ENCODE results near the gene C9orf43. TPM values are rescaled to one million over a fixed set of nuclear protein-coding genes. Genes with fewer than 3 reads are reported as not detected.
"Not testable (repeated sequence)": the region's sequence is repeated elsewhere in the genome, so short reads cannot be mapped to it uniquely, and the experiment has no call there.

The C9orf43 gene
- total and polyA plus RNA-seq, 4 donors, result 0.09 to 1.1 (median 0.25) TPM

GRCh38 chr9:113436728-113437515 lies 26.4 kb downstream of the C9orf43 start:
- DNase-seq (ENCODE audit: low spot score), result no peak
- no peaks in the 10 kb centered on the region for H3K4me1 ChIP-seq (ENCODE audit: control insufficient read depth in 4 of 4, insufficient read depth in 4 of 4, low read length in 3 of 4)
- no peaks in the 10 kb centered on the region for H3K27me3 ChIP-seq (ENCODE audit: control insufficient read depth in 4 of 4, insufficient read depth in 4 of 4, low read length in 3 of 4)
- no peak overlapping the region for H3K9ac ChIP-seq (ENCODE audit: low read depth in 1 of 2, low read length in 2 of 2)
- H3K9me3 ChIP-seq (ENCODE audit: control insufficient read depth in 4 of 4, low read length in 3 of 4), result no peaks in the 10 kb centered on the region
- H3K4me3 ChIP-seq (ENCODE audit: low read depth in 1 of 3, low read length in 3 of 3), result no peak overlapping the region
- no peak overlapping the region for H3K27ac ChIP-seq (ENCODE audit: low read depth in 1 of 2, low read length in 2 of 2)
- H3K36me3 ChIP-seq (ENCODE audit: control insufficient read depth in 4 of 4, insufficient read depth in 3 of 4, low read depth in 1 of 4, low read length in 3 of 4), result no peaks in the 10 kb centered on the region
- WGBS, result 91% methylated on average over 4 of the region's 4 CpGs
- no peak for TF ChIP-seq TAF1 (conservative IDR thresholded peaks at IDR 0.05)
- no peak for TF ChIP-seq EGR1 (IDR thresholded peaks at IDR 0.05; ENCODE audit: low read depth in 2 of 2)
- TF ChIP-seq FOXA2 (IDR thresholded peaks at IDR 0.05), result no peak
- no peak for TF ChIP-seq REST (IDR thresholded peaks at IDR 0.05)
- no peak for TF ChIP-seq HNF4A (conservative IDR thresholded peaks at IDR 0.05)
- TF ChIP-seq YY1 (IDR thresholded peaks at IDR 0.05), result no peak
- TF ChIP-seq NR2F2 (IDR thresholded peaks at IDR 0.05), result no peak
- TF ChIP-seq RXRA (IDR thresholded peaks at IDR 0.05), result no peak
- no peak for TF ChIP-seq GABPA (IDR thresholded peaks at IDR 0.05 in 1 of 2, conservative IDR thresholded peaks at IDR 0.05 in 1 of 2)
- TF ChIP-seq FOXA1 (IDR thresholded peaks at IDR 0.05), result no peak
- no peak for TF ChIP-seq SP1 (IDR thresholded peaks at IDR 0.05)

DNA sequence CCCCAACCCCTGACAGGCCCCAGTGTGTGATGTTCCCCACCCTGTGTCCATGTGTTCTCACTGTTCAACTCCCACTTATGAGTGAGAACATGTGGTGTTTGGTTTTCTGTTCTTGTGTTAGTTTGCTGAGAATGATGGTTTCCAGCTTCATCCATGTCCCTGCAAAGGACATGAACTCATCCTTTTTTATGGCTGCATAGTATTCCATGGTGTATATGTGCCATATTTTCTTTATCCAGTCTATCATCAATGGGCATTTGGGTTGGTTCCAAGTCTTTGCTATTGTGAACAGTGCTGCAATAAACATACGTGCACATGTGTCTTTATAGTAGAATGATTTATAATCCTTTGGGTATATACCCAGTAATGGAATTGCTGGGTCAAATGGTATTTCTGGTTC lies 27.2 kb downstream of the C9orf43 start:
- H3K27ac ChIP-seq (ENCODE audit: low read depth in 1 of 2, low read length in 2 of 2); H3K4me1 ChIP-seq (ENCODE audit: control insufficient read depth in 4 of 4, insufficient read depth in 4 of 4, low read length in 3 of 4); H3K27me3 ChIP-seq (ENCODE audit: control insufficient read depth in 4 of 4, insufficient read depth in 4 of 4, low read length in 3 of 4); DNase-seq (ENCODE audit: low spot score); H3K9ac ChIP-seq (ENCODE audit: low read depth in 1 of 2, low read length in 2 of 2); H3K9me3 ChIP-seq (ENCODE audit: control insufficient read depth in 4 of 4, low read length in 3 of 4); H3K4me3 ChIP-seq (ENCODE audit: low read depth in 1 of 3, low read length in 3 of 3); H3K36me3 ChIP-seq (ENCODE audit: control insufficient read depth in 4 of 4, insufficient read depth in 3 of 4, low read depth in 1 of 4, low read length in 3 of 4): not testable (repeated sequence)
- WGBS, result 94% methylated on average over 1 of the region's 1 CpG

GRCh38 chr9:113444736-113445135 lies 34.2 kb downstream of the C9orf43 start:
- Histone ChIP-seq H3K4me3 (ENCODE audit: low read depth in 1 of 3, low read length in 3 of 3) (no peak overlapping the region), H3K27ac (ENCODE audit: low read depth in 1 of 2, low read length in 2 of 2) (no peak overlapping the region), H3K4me1 (ENCODE audit: control insufficient read depth in 4 of 4, insufficient read depth in 4 of 4, low read length in 3 of 4) (peaks cover 3 to 10% (median 9%) of the 10 kb centered on the region in 4 donors), H3K9ac (ENCODE audit: low read depth in 1 of 2, low read length in 2 of 2) (no peak overlapping the region), H3K27me3 (ENCODE audit: control insufficient read depth in 4 of 4, insufficient read depth in 4 of 4, low read length in 3 of 4) (no peaks in the 10 kb centered on the region), H3K9me3 (ENCODE audit: control insufficient read depth in 4 of 4, low read length in 3 of 4) (no peaks in the 10 kb centered on the region), H3K36me3 (ENCODE audit: control insufficient read depth in 4 of 4, insufficient read depth in 3 of 4, low read depth in 1 of 4, low read length in 3 of 4) (no peaks in the 10 kb centered on the region)
- no peak for TF ChIP-seq RAD21 (IDR thresholded peaks at IDR 0.05)
- no peak for TF ChIP-seq YY1 (IDR thresholded peaks at IDR 0.05)
- no peak for TF ChIP-seq FOXA1 (IDR thresholded peaks at IDR 0.05)
- no peak for TF ChIP-seq ZBTB33 (IDR thresholded peaks at IDR 0.05)
- TF ChIP-seq JUND (IDR thresholded peaks at IDR 0.05), result no peak
- WGBS, result 89% methylated on average over 2 of the region's 2 CpGs
- DNase-seq (ENCODE audit: low spot score), result no peak
